Osteoblast (primary cell): ENCODE measurements around the gene DIP2C. TPM values are rescaled to one million over a fixed set of nuclear protein-coding genes. Genes with fewer than 3 reads are reported as not detected.

Experiments
- DNase-seq: peaks from one replicate; pipeline ENCODE4 v3.0.0; 2011; ENCODE audit warnings: low spot score, mixed read lengths; ENCODE audit not compliant: insufficient read length; ENCODE audit errors: missing footprints
- H2AFZ ChIP-seq: 2 replicates; pipeline ENCODE4 v1.6.0; 2011; ENCODE audit warnings: mild to moderate bottlenecking, low read length
- H3K27ac ChIP-seq: 2 replicates; pipeline ENCODE4 v1.5.1; 2011; ENCODE audit warnings: mild to moderate bottlenecking, low read depth, low read length, moderate library complexity
- H3K27me3 ChIP-seq: 2 replicates; pipeline ENCODE4 v1.6.0; 2012; ENCODE audit warnings: mild to moderate bottlenecking, control low read depth, inconsistent platforms, low read length, moderate library complexity; ENCODE audit not compliant: insufficient read depth
- H3K36me3 ChIP-seq: 2 replicates; pipeline ENCODE4 v1.5.1; 2011; ENCODE audit warnings: mild to moderate bottlenecking, low read length, control low read depth, moderate library complexity; ENCODE audit not compliant: insufficient read depth
- H3K4me1 ChIP-seq: 2 replicates; pipeline ENCODE4 v1.5.1; 2011; ENCODE audit warnings: mild to moderate bottlenecking, low read length, control low read depth, moderate library complexity; ENCODE audit not compliant: insufficient read depth
- H3K4me2 ChIP-seq: 2 replicates; pipeline ENCODE4 v1.6.0; 2011; ENCODE audit warnings: mild to moderate bottlenecking, low read length; ENCODE audit not compliant: insufficient read depth
- H3K4me3 ChIP-seq: fragments of 200-600 bp; sonication (generic); 3 replicates; pipeline ENCODE4 v1.5.1; 2012; ENCODE audit warnings: mild to moderate bottlenecking, low read length, inconsistent platforms; ENCODE audit not compliant: insufficient read depth
- H3K79me2 ChIP-seq: 2 replicates; pipeline ENCODE4 v1.6.0; 2012; ENCODE audit warnings: mild to moderate bottlenecking, low read length, control low read depth, inconsistent platforms; ENCODE audit not compliant: insufficient read depth
- H3K9me3 ChIP-seq: 2 replicates; pipeline ENCODE4 v1.5.1; 2011; ENCODE audit warnings: low read depth, low read length, control low read depth
- H4K20me1 ChIP-seq: 2 replicates; pipeline ENCODE4 v1.6.0; 2012; ENCODE audit warnings: mild to moderate bottlenecking, low read length, control low read depth; ENCODE audit not compliant: insufficient read depth
- total RNA-seq: library from RNA; depleted of rRNA; stranded (reverse); fragments of >200 nt; gene quantifications from 2 replicates; pipeline ENCODE4 v1.2.3, GENCODE V29; 2012
- TF ChIP-seq, protein P1 (sequence below): IDR thresholded peaks from 2 replicates; pipeline ENCODE4 v1.5.1; 2011; ENCODE audit warnings: mild to moderate bottlenecking, low read depth, low read length, moderate library complexity; ENCODE audit errors: extremely low read depth

DIP2C gene
- total RNA-seq, 1 donor = 36.9 TPM

DNA sequence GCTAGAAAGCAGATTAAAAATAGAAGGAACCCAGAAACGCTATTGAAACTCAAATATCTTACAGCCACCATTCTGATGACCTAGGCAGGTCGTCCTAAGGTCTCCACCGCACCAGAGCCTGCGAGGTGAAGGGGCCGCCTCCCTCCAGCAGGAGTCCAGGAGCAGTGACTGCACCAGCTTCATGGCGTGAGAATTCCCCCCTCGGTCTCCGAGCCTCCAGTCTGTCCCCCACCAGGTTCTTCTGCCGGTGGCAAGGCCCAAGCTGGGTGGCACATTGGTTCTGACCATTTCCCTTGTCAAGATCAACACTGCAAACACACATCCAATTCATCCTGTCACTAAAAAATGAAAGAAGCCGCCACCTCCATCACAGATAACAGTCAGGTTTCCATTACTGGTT, 98.7 kb downstream of the DIP2C start:
- Histone ChIP-seq H3K9me3 (no peaks in the 10 kb centered on the region), H3K36me3 (peaks cover 6% of the 10 kb centered on the region), H3K79me2 (peaks cover 90% of the 10 kb centered on the region), H3K4me3 (no peak overlapping the region), H3K4me2 (no peak overlapping the region), H3K4me1 (peaks cover 8% of the 10 kb centered on the region), H4K20me1 (peaks cover 27% of the 10 kb centered on the region), H3K27ac (no peak overlapping the region), H3K27me3 (no peaks in the 10 kb centered on the region), H2AFZ (no peak overlapping the region)
- DNase-seq = peak; percentile 35
- TF ChIP-seq, protein P1, sequence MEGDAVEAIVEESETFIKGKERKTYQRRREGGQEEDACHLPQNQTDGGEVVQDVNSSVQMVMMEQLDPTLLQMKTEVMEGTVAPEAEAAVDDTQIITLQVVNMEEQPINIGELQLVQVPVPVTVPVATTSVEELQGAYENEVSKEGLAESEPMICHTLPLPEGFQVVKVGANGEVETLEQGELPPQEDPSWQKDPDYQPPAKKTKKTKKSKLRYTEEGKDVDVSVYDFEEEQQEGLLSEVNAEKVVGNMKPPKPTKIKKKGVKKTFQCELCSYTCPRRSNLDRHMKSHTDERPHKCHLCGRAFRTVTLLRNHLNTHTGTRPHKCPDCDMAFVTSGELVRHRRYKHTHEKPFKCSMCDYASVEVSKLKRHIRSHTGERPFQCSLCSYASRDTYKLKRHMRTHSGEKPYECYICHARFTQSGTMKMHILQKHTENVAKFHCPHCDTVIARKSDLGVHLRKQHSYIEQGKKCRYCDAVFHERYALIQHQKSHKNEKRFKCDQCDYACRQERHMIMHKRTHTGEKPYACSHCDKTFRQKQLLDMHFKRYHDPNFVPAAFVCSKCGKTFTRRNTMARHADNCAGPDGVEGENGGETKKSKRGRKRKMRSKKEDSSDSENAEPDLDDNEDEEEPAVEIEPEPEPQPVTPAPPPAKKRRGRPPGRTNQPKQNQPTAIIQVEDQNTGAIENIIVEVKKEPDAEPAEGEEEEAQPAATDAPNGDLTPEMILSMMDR = no peak

GRCh38 chr10:589961-590680, 99.3 kb downstream of the DIP2C start:
- TF ChIP-seq, protein P1 = no peak
- Histone ChIP-seq H3K27ac (no peak overlapping the region), H3K9me3 (no peaks in the 10 kb centered on the region), H3K4me2 (no peak overlapping the region), H4K20me1 (peaks cover 32% of the 10 kb centered on the region), H3K36me3 (peaks cover 6% of the 10 kb centered on the region), H3K79me2 (peaks cover 90% of the 10 kb centered on the region), H2AFZ (no peak overlapping the region), H3K4me3 (no peak overlapping the region), H3K27me3 (no peaks in the 10 kb centered on the region), H3K4me1 (peaks cover 8% of the 10 kb centered on the region)
- DNase-seq = peak; percentile 19

DNA sequence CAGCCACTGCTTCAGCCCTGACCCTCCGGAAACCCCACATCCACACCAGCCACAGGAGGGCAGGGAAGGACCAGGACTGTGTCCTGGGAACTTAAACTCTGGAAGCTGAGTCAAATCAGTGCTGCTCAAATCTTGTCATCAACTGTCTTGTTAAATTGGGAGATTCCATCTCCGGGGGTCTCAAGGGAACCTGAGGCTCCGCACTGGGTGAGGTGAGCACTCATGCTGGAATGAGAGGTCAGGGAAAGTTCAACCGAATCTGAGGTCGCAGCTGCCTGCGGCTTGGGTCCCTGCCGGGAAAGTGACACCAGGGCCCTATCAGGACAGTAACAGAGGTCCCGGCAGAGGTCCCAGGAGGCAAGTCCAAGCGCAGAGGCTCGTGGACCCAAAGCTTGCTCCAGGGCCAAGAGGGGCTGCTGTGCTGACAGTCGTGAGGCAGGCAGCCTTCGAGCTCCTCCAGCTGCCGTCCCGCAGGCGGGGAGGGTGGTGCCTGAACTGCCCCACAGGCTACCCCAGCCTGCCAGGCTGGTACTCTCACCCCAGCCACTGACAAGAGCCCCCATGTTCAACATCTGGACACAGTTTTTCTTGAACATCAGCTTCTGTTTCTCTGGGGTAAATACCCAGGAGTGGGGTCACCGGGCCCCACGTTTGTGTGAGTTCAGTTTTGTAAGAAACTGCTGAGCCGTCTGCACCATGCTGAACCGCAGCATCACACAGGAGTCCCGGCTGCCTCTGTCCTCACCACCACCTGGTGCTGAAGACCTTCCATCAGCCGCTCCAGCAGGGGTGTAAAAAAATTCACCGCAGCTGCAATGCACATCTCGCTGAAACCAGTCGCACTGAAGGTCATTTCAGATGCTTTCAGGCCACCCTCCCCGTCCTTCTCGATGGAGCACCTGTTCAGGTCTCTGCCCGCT, 101.0 kb downstream of the DIP2C start:
- no peaks in the 10 kb centered on the region for H3K27me3 ChIP-seq
- H3K79me2 ChIP-seq = peaks cover 90% of the 10 kb centered on the region
- DNase-seq = peak; percentile 93
- H4K20me1 ChIP-seq = peaks cover 40% of the 10 kb centered on the region
- H3K9me3 ChIP-seq = no peaks in the 10 kb centered on the region
- TF ChIP-seq, protein P1 = peak; percentile 52
- H3K4me3 ChIP-seq = no peak overlapping the region
- no peaks in the 10 kb centered on the region for H3K36me3 ChIP-seq
- H2AFZ ChIP-seq = no peak overlapping the region
- peaks cover 8% of the 10 kb centered on the region for H3K4me1 ChIP-seq
- H3K27ac ChIP-seq = peak overlapping the region; percentile 38
- no peak overlapping the region for H3K4me2 ChIP-seq

DNA sequence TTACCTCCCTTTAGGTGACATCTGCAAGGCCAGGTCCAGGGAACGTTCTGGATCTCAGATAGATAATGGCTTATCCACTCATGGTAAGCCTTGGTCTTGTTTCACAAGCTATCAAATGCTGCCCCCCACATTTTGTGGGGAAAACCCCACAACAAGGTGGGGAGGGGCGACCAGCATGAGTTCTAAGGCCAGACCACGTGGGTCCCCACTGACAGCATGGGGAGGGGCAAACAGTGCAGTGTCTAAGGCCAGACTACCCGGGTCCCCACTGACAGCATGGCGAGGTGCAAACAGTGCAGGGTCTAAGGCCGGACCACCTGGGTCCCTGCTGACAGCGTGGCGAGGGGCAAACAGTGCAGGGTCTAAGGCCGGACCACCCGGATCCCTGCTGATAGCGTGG, 102.8 kb downstream of the DIP2C start:
- Histone ChIP-seq H2AFZ (no peak overlapping the region), H3K27me3 (no peaks in the 10 kb centered on the region), H3K4me3 (no peak overlapping the region), H3K4me2 (no peak overlapping the region), H3K36me3 (no peaks in the 10 kb centered on the region), H3K4me1 (peaks cover 10% of the 10 kb centered on the region), H3K9me3 (no peaks in the 10 kb centered on the region), H4K20me1 (peaks cover 57% of the 10 kb centered on the region), H3K79me2 (peaks cover 90% of the 10 kb centered on the region), H3K27ac (no peak overlapping the region)
- TF ChIP-seq, protein P1 = no peak
- peak; percentile 81 for DNase-seq
